ENCODE measurements around the gene KLF7. TPM values are rescaled to one million over a fixed set of nuclear protein-coding genes. Genes with fewer than 3 reads are reported as not detected.

The KLF7 gene
- total RNA-seq, 1 experiment from 2014 or later: 32.2 TPM

DNA sequence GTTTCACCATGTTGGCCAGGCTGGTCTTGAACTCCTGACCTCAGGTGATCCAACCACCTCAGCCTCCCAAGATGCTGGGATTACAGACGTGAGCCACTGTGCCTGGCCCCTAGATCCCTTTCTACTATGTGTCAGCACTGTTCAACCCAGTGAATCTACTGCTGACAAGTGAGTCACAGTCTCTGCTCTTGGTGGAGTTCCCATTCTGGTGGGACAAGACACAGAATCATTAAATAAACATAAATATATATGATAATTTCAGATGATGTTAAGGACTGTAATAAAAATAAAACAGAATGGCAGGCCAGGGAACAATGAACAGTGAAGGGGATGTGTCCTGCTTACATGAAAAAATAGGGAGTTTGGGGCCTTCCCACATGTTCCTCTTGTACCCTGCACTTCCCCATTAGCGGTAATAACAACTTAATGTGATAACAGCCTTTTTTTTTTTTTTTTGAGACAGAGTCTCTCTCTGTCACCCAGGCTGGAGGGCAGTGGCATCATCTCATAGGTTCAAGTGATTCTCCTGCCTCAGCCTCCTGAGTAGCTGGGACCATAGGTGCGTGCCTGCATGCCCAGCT, 114.3 kb downstream of the KLF7 start:
- H4K8ac ChIP-seq (replicated peaks; ENCODE audit: insufficient read length, low read depth, low read length): no peak overlapping the region
- no peak overlapping the region for H3K4ac ChIP-seq (ENCODE audit: low read depth, low read length)
- H4K5ac ChIP-seq (ENCODE audit: insufficient read length, low read depth, low read length): no peak overlapping the region
- no peak overlapping the region for H2BK15ac ChIP-seq (ENCODE audit: low read depth, low read length)
- no peak overlapping the region for H2BK120ac ChIP-seq (ENCODE audit: low read depth, low read length, poor library complexity, severe bottlenecking)
- no peaks in the 10 kb centered on the region for H3K23me2 ChIP-seq (ENCODE audit: insufficient read length, low read depth, low read length, poor library complexity, severe bottlenecking)
- no peak overlapping the region for H2BK12ac ChIP-seq (ENCODE audit: insufficient read length, low read depth, low read length)
- no peak for DNase-seq
- H3K79me2 ChIP-seq (ENCODE audit: insufficient read depth, low read length): no peaks in the 10 kb centered on the region
- WGBS (ENCODE audit: extremely low coverage, insufficient read length, low lambda C conversion rate): no CpG with 5 or more reads among the region's 3 CpGs
- H3K9ac ChIP-seq (ENCODE audit: extremely low read depth, insufficient read length, low read length): no peak overlapping the region
- Mint-ChIP-seq H3K9me3 (no peaks in the 10 kb centered on the region; a peak in 1 of 5 replicates), H3K4me1 (peaks cover 18 to 30% of the 10 kb centered on the region in 2 experiments), H3K27me3 (ENCODE audit: low read depth) (peaks cover 1% of the 10 kb centered on the region; the same call in 1 of the 2 replicates), H3K27ac (no peak overlapping the region), H3K4me3 (no peak overlapping the region), H3K36me3 (ENCODE audit: insufficient read depth in 1 of 3, low read depth in 3 of 3) (0 out of 7 replicates have a peak, but pooled peaks cover 0 to 2% (median 0%) of the 10 kb centered on the region in 3 experiments)
- no peak overlapping the region for H3K27ac ChIP-seq (ENCODE audit: insufficient read length, low read depth, low read length)
- no peak overlapping the region for H3T11ph ChIP-seq (ENCODE audit: low read length)
- H4K20me1 ChIP-seq (ENCODE audit: control insufficient read depth, insufficient read depth, insufficient read length): no peaks in the 10 kb centered on the region
- no peak overlapping the region for H3K56ac ChIP-seq (ENCODE audit: insufficient read length, low read depth, low read length)
- H2BK5ac ChIP-seq (ENCODE audit: insufficient read length, low read length): no peak overlapping the region
- H3K18ac ChIP-seq (ENCODE audit: insufficient read length, low read depth, low read length): no peak overlapping the region
- no peaks in the 10 kb centered on the region for H3K27me3 ChIP-seq (ENCODE audit: insufficient read depth, low read length)
- no peak overlapping the region for H3K23ac ChIP-seq (ENCODE audit: insufficient read length, low read depth, low read length)
- no peak overlapping the region for H2AFZ ChIP-seq (ENCODE audit: low read length)
- TF ChIP-seq, protein P1, sequence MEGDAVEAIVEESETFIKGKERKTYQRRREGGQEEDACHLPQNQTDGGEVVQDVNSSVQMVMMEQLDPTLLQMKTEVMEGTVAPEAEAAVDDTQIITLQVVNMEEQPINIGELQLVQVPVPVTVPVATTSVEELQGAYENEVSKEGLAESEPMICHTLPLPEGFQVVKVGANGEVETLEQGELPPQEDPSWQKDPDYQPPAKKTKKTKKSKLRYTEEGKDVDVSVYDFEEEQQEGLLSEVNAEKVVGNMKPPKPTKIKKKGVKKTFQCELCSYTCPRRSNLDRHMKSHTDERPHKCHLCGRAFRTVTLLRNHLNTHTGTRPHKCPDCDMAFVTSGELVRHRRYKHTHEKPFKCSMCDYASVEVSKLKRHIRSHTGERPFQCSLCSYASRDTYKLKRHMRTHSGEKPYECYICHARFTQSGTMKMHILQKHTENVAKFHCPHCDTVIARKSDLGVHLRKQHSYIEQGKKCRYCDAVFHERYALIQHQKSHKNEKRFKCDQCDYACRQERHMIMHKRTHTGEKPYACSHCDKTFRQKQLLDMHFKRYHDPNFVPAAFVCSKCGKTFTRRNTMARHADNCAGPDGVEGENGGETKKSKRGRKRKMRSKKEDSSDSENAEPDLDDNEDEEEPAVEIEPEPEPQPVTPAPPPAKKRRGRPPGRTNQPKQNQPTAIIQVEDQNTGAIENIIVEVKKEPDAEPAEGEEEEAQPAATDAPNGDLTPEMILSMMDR (conservative IDR thresholded peaks at IDR 0.05): no peak
- H2AK5ac ChIP-seq (ENCODE audit: insufficient read length, low read length): no peak overlapping the region
- H3K14ac ChIP-seq (ENCODE audit: insufficient read depth, low read length): no peak overlapping the region
- no peaks in the 10 kb centered on the region for H3K9me3 ChIP-seq (ENCODE audit: control insufficient read depth, low read depth, low read length)
- H3K4me2 ChIP-seq (ENCODE audit: insufficient read depth, insufficient read length, low read length): no peak overlapping the region
- H3K4me1 ChIP-seq (ENCODE audit: insufficient read depth, low read length): peaks cover 4% of the 10 kb centered on the region; the same call in 1 of the 2 replicates
- H4K91ac ChIP-seq (ENCODE audit: insufficient read length, low read depth, low read length): no peak overlapping the region
- no peak overlapping the region for H2BK20ac ChIP-seq (ENCODE audit: low read depth, low read length, poor library complexity, severe bottlenecking)
- H3K79me1 ChIP-seq (ENCODE audit: insufficient read depth, low read depth, low read length, poor library complexity, severe bottlenecking): no peaks in the 10 kb centered on the region
